Heart right ventricle (tissue), 16 donors: Measurements from ENCODE around the gene KLF2. TPM values are rescaled to one million over a fixed set of nuclear protein-coding genes. Genes with fewer than 3 reads are reported as not detected.

Experiments
- ATAC-seq, 8 donors: fragments of 200-7000 bp; cut with Tn5 transposase; one replicate each; pipeline ENCODE4 v1.9.1; 2020; ENCODE audit warnings: mild to moderate bottlenecking in 8 of 8, moderate library complexity in 8 of 8, moderate number of reproducible peaks in 1 of 8
- DNase-seq, 2 donors: peaks; one replicate each; pipeline ENCODE4 v3.0.0-alpha.2; 2020
- H3K27ac ChIP-seq, 10 donors: fragments of 200-600 bp; sonication (generic) in 2 of 10; one replicate each; pipeline versions ENCODE4 v1.5.0 to v1.8.0; 2020 to 2022; ENCODE audit warnings: mild to moderate bottlenecking in 3 of 10
- H3K27me3 ChIP-seq, 7 donors: fragments of 200-600 bp; one replicate each; pipeline ENCODE4 v1.8.0; 2021 to 2022; ENCODE audit warnings: mild to moderate bottlenecking in 2 of 7
- H3K36me3 ChIP-seq, 9 donors: fragments of 200-600 bp; sonication (generic) in 1 of 9; one replicate each; pipeline versions ENCODE4 v1.5.0 to v1.8.0; 2020 to 2022; ENCODE audit warnings: mild to moderate bottlenecking in 2 of 9
- H3K4me1 ChIP-seq, 9 donors: fragments of 200-600 bp; sonication (generic) in 1 of 9; one replicate each; pipeline versions ENCODE4 v1.5.0 to v1.8.0; 2020 to 2022; ENCODE audit warnings: mild to moderate bottlenecking in 4 of 9
- H3K4me3 ChIP-seq, 10 donors: fragments of 200-600 bp; sonication (generic) in 2 of 10; one replicate each; pipeline versions ENCODE4 v1.5.0 to v1.8.0; 2020 to 2022; ENCODE audit warnings: mild to moderate bottlenecking in 7 of 10, moderate library complexity in 2 of 10
- H3K9me3 ChIP-seq, 11 donors: fragments of 200-600 bp in 10 of 11; sonication (generic) in 2 of 11; one replicate each; pipeline versions ENCODE4 v1.5.0 to v1.8.0; 2013 to 2022; ENCODE audit warnings: mild to moderate bottlenecking in 2 of 11, control low read depth in 1 of 11, moderate library complexity in 1 of 11
- WGBS, 2 donors: extraction: QIAGEN DNeasy Blood & Tissue Kit; methylation state at CpG; one replicate each; pipeline ENCODE4 v1.1.7; 2013; ENCODE audit warnings: inconsistent platforms in 1 of 2; 5-methylcytosine and 5-hydroxymethylcytosine counted together
- intact Hi-C, 10 donors: fragments of 100-400 bp; cut with DNase I; formaldehyde crosslinking; loops; one replicate each; pipeline versions ENCODE4 v1.11.1 to v1.14.2; 2022
- long read RNA-seq, 3 donors: library from polyadenylated mRNA; unstranded; transcript quantifications; one replicate each; pipeline ENCODE4 v2.0.0, GENCODE V29; 2020 to 2021
- polyA plus RNA-seq, 2 donors: library from polyadenylated mRNA; stranded (reverse); fragments of 200-250 nt; gene quantifications; one replicate each; pipeline ENCODE4 v1.2.3, GENCODE V29; 2013
- total RNA-seq, 10 donors: library from RNA; stranded (reverse); fragmentation: NEBNext Ultra II Directional in 3 of 10; extraction: Animal tissue kit (Norgen Biotek cat#: 25700) in 3 of 10; gene quantifications; one replicate each; pipeline versions ENCODE4 v1.2.1 to v1.2.4, GENCODE V29; 2021 to 2023
- TF ChIP-seq, protein P1 (sequence below), 9 donors: fragments of 200-600 bp; sonication (generic) in 2 of 9; IDR thresholded peaks; one replicate each; pipeline versions ENCODE4 v1.5.0 to v1.8.0; 2021 to 2022; ENCODE audit warnings: antibody characterized with exemption in 9 of 9, mild to moderate bottlenecking in 5 of 9, moderate library complexity in 1 of 9
- donor health status: Arrhythmogenic right ventricular cardiomyopathy.
- donor health status: ischemic (EF 13 %, LVEDD 7.1; RV severe dilation, severe dysfunction).
- donor health status: healthy with polysubstance abuse.
- donor health status: DM: no; HTN: yes; CAD: no.
- donor health status: DM: no; HTN: no; CAD: no.
- donor health status: ischemic (EF 25% LVEDD 6.9; RV normal size, moderate dysfunction).
- donor health status: ischemic (EF 25% LVEDD 5.7; RV mildly dilated, moderate dysfunction).
- donor health status: healthy.
- donor health status: DM: yes; HTN: yes; CAD: no.
- donor health status: Ischemic cardiomyopathy.
- donor health status: ischemic (EF 35%, LVEDD 5.7; RV mildly dilated, moderate dysfunction).
- donor health status: nonischemic (EF 11% LVEDD 7.7; RV severe dilation, severe dysfunction).
- donor health status: DM: yes; HTN: yes; CAD: no.
- donor health status: PGD.
- donor health status: ischemic (EF 29% LVEDD 5.4; RV normal size, mild dysfunction).
- donor health status: nonischemic (EF 23%, LVEDD 6.1; RV moderate dilation, normal function).

The KLF2 gene
- total RNA-seq: 10 to 100 TPM; 25.5 to 76.2 (median 50.4) TPM
- 10 to 100 TPM; 22.4 to 73.5 TPM for polyA plus RNA-seq
- long read RNA-seq, donor 1, transcript KLF2-201 (3 exons, 2,018 nt): major isoform, 30 of 109 reads
- long read RNA-seq, donor 1, partial matches to known transcripts: 66 of 109 reads
- long read RNA-seq, donor 1, other reads (novel, unspliced or antisense): 13 of 109 reads
- long read RNA-seq, donor 2, transcript KLF2-201 (3 exons, 2,018 nt): major isoform, 24 of 74 reads
- long read RNA-seq, donor 2, partial matches to known transcripts: 38 of 74 reads
- long read RNA-seq, donor 2, other reads (novel, unspliced or antisense): 12 of 74 reads
- long read RNA-seq, donor 3, partial matches to known transcripts: 2 of 2 reads
- long read RNA-seq, donor 3, other reads (novel, unspliced or antisense): 0 of 2 reads

GRCh38 chr19:16324384-16325160 lies at the start of gene KLF2:
KLF2 (plus strand) TSS chr19:16324826; CDS start chr19:16324924, 98 bp downstream.
- WGBS, 2 donors: 1% methylated on average over 58 to 105 of the region's 105 CpGs
- Histone ChIP-seq H3K27me3 (no peaks in the 10 kb centered on the region), H3K4me3 (peak within 1 kb of the TSS; percentile 61 to 96 (median 87)), H3K27ac (peak within 1 kb of the TSS; percentile 93 to 99 (median 98)), H3K4me1 (peaks cover 0 to 50% (median 35%) of the 10 kb centered on the region in 9 donors), H3K9me3 (no peaks in the 10 kb centered on the region), H3K36me3 (peaks cover 4 to 35% (median 25%) of the 10 kb centered on the region in 9 donors)
- DNase-seq (peak; percentile 95 to 97), ATAC-seq (peak; percentile 69 to 92 (median 84))
- TF ChIP-seq, protein P1, sequence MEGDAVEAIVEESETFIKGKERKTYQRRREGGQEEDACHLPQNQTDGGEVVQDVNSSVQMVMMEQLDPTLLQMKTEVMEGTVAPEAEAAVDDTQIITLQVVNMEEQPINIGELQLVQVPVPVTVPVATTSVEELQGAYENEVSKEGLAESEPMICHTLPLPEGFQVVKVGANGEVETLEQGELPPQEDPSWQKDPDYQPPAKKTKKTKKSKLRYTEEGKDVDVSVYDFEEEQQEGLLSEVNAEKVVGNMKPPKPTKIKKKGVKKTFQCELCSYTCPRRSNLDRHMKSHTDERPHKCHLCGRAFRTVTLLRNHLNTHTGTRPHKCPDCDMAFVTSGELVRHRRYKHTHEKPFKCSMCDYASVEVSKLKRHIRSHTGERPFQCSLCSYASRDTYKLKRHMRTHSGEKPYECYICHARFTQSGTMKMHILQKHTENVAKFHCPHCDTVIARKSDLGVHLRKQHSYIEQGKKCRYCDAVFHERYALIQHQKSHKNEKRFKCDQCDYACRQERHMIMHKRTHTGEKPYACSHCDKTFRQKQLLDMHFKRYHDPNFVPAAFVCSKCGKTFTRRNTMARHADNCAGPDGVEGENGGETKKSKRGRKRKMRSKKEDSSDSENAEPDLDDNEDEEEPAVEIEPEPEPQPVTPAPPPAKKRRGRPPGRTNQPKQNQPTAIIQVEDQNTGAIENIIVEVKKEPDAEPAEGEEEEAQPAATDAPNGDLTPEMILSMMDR (IDR thresholded peaks at IDR 0.05): no peak
- intact Hi-C loops: loop anchor here in 8 of 10 donors (1.0 to 10.0 kb wide), 11 partner anchors 37 to 77 kb away; no protein-coding TSS in a partner anchor

- DNase-seq (no peak), ATAC-seq (no peak)
- peaks cover 6 to 60% (median 33%) of the 10 kb centered on the region in 9 donors for H3K4me1 ChIP-seq
- H3K4me3 ChIP-seq: no peak overlapping the region
- H3K9me3 ChIP-seq: no peaks in the 10 kb centered on the region
- H3K36me3 ChIP-seq: no peaks in the 10 kb centered on the region
- intact Hi-C loops: loop anchor here in 3 of 10 donors (5.0 kb wide), 2 partner anchors 33 to 42 kb away; partner anchors contain the start of gene KLF2 (in 1 of the 3)
- TF ChIP-seq, protein P1 (IDR thresholded peaks at IDR 0.05): no peak
- peak overlapping the region in 3 of 10 donors; percentile 35 to 99 (median 98) for H3K27ac ChIP-seq
- no peaks in the 10 kb centered on the region for H3K27me3 ChIP-seq
- WGBS, 2 donors: 87 to 94% methylated on average over 4 of the region's 4 CpGs
Observed at GRCh38 chr19:16280306-16280705, 44.3 kb upstream of the KLF2 start.

DNA sequence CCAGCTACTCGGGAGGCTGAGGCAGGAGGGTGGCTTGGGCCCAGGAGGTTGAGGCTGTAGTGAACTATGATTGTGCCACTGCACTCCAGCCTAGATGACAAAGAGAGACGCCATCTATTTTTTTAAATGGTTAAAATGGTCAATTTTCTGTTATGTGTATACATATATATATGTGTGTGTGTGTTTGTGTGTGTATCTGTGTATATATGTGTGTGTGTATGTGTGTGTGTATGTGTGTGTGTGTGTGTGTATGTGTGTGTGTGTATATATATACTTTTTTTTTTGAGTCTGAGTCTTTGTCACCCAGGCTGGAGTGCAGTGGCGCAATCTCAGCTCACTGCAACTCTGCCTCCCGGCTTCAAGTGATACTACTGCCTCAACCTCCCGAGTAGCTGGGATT lies 42.9 kb upstream of the KLF2 start:
- intact Hi-C loops: loop anchor here in 3 of 10 donors (2.0 to 5.0 kb wide), 3 partner anchors 23 to 41 kb away; partner anchors contain the start of gene KLF2 (in 1 of the 3)
- 95 to 97% methylated on average over 5 of the region's 5 CpGs for WGBS, 2 donors
- Histone ChIP-seq H3K4me1 (peaks cover 13 to 75% (median 47%) of the 10 kb centered on the region in 9 donors), H3K4me3 (no peak overlapping the region), H3K27me3 (no peaks in the 10 kb centered on the region), H3K36me3 (no peaks in the 10 kb centered on the region), H3K9me3 (no peaks in the 10 kb centered on the region), H3K27ac (peak overlapping the region in 7 of 10 donors; percentile 94 to 99 (median 99))
- DNase-seq: no peak
- no peak for ATAC-seq
- TF ChIP-seq, protein P1 (IDR thresholded peaks at IDR 0.05): no peak
